A549 (cell line): Measurements from ENCODE around the gene HSDL2. TPM values are rescaled to one million over a fixed set of nuclear protein-coding genes. Genes with fewer than 3 reads are reported as not detected.

ENCODE experiments used
- ATAC-seq, 2 experiments: fragments of 200-7000 bp in 1 of 2; fragments of >200 bp in 1 of 2; cut with Nextera tagmentation in 1 of 2; cut with Tn5 transposase in 1 of 2; 3 replicates each; pipeline versions ENCODE4 v1.8.0 to v1.9.1; 2018 to 2020; ENCODE audit warnings: mild to moderate bottlenecking in 1 of 2, moderate library complexity in 1 of 2
- CTCF ChIA-PET: fragments of 300-600 bp; sonication (Branson Sonifier 250); formaldehyde crosslinking; extraction: SDS; loops from one replicate; lab custom pipeline; 2021; ENCODE audit warnings: antibody characterized with exemption, inconsistent platforms; lab: Yijun Ruan, JAX
- POLR2A ChIA-PET: fragments of 350-600 bp; formaldehyde crosslinking; extraction: SDS; loops from one replicate; lab custom pipeline; 2021; ENCODE audit warnings: antibody characterized with exemption, inconsistent platforms; lab: Yijun Ruan, JAX
- DNase-seq, 2 experiments: peaks; one replicate each; pipeline versions ENCODE4 v3.0.0 to v3.0.0-alpha.2; 2011 to 2016; ENCODE audit warnings: low read depth in 1 of 2, low spot score in 1 of 2
- FAIRE-seq: peaks from 2 replicates; lab custom pipeline; 2011; peaks lifted over from hg19 to GRCh38; lab: Jason Lieb, UNC
- H3K27ac ChIP-seq, 2 experiments: fragments of >200 bp; sonication (Bioruptor Twin); formaldehyde crosslinking; 3 replicates each; pipeline ENCODE4 v1.5.1; 2016 to 2017
- H3K4me1 ChIP-seq: fragments of >200 bp; sonication (Bioruptor Twin); formaldehyde crosslinking; 3 replicates; pipeline ENCODE4 v1.6.1; 2016
- H3K4me2 ChIP-seq: fragments of >200 bp; sonication (Bioruptor Twin); formaldehyde crosslinking; 3 replicates; pipeline ENCODE4 v1.6.1; 2016
- H3K4me3 ChIP-seq: fragments of >200 bp; sonication (Bioruptor Twin); formaldehyde crosslinking; 3 replicates; pipeline ENCODE4 v1.5.1; 2016
- H3K9me3 ChIP-seq: fragments of >200 bp; sonication (Bioruptor Twin); formaldehyde crosslinking; 3 replicates; pipeline ENCODE4 v1.6.1; 2016
- BHLHE40 ChIP-seq: IDR thresholded peaks from 2 replicates; pipeline ENCODE4 v1.6.1; 2012; ENCODE audit warnings: low read depth, low read length, inconsistent platforms
- CBX2 ChIP-seq: fragments of 200-600 bp; sonication (generic); IDR thresholded peaks from 2 replicates; pipeline ENCODE4 v1.6.1; 2016; ENCODE audit warnings: low read depth, mild to moderate bottlenecking, borderline replicate concordance
- CEBPB ChIP-seq, 2 experiments: fragments of >200 bp in 1 of 2; sonication (Bioruptor Twin) in 1 of 2; formaldehyde crosslinking in 1 of 2; IDR thresholded peaks; 2 replicates each; pipeline ENCODE4 v1.6.1; 2012 to 2016
- CHD4 ChIP-seq: fragments of 200-600 bp; sonication (generic); IDR thresholded peaks from 2 replicates; pipeline ENCODE4 v1.6.1; 2016; ENCODE audit warnings: antibody characterized with exemption, mild to moderate bottlenecking, borderline replicate concordance
- E2F6 ChIP-seq: IDR thresholded peaks from 2 replicates; pipeline ENCODE4 v1.6.1; 2012; ENCODE audit warnings: low read depth, borderline replicate concordance
- EHF ChIP-seq: fragments of 250-450 bp; sonication (Bioruptor Pico); IDR thresholded peaks from 2 replicates; pipeline ENCODE4 v1.5.0; 2020; ENCODE audit warnings: mild to moderate bottlenecking
- EHMT2 ChIP-seq: fragments of 200-600 bp; sonication (generic); IDR thresholded peaks from 2 replicates; pipeline ENCODE4 v1.6.1; 2016; ENCODE audit warnings: antibody characterized with exemption, low read depth, mild to moderate bottlenecking, moderate library complexity
- ESRRA ChIP-seq: fragments of 150-350 bp; IDR thresholded peaks from 2 replicates; pipeline ENCODE4 v1.6.1; 2014; ENCODE audit warnings: mild to moderate bottlenecking, low read length, borderline replicate concordance
- GATA3 ChIP-seq: IDR thresholded peaks from 2 replicates; pipeline ENCODE4 v1.6.1; 2012; ENCODE audit warnings: borderline replicate concordance
- HOXA7 ChIP-seq: fragments of 250-450 bp; sonication (Bioruptor Pico); IDR thresholded peaks from 2 replicates; pipeline ENCODE4 v1.5.0; 2020; ENCODE audit warnings: mild to moderate bottlenecking, moderate library complexity
- HOXB13 ChIP-seq: fragments of 250-450 bp; sonication (Bioruptor Pico); IDR thresholded peaks from 2 replicates; pipeline ENCODE4 v1.5.0; 2020; ENCODE audit warnings: low read depth, mild to moderate bottlenecking, moderate library complexity
- HOXB5 ChIP-seq: fragments of 250-450 bp; sonication (Bioruptor Pico); IDR thresholded peaks from 2 replicates; pipeline ENCODE4 v1.5.0; 2020; ENCODE audit warnings: mild to moderate bottlenecking, moderate library complexity
- JUN ChIP-seq, 2 experiments: fragments of >200 bp; sonication (Bioruptor Twin); formaldehyde crosslinking; IDR thresholded peaks; 2 replicates in 1 of 2; 3 replicates in 1 of 2; pipeline ENCODE4 v1.6.1; 2016 to 2017
- JUNB ChIP-seq: fragments of >200 bp; sonication (Bioruptor Twin); formaldehyde crosslinking; IDR thresholded peaks from 2 replicates; pipeline ENCODE4 v1.6.1; 2016
- KDM1A ChIP-seq: fragments of 200-600 bp; sonication (generic); IDR thresholded peaks from 2 replicates; pipeline ENCODE4 v1.6.1; 2016; ENCODE audit warnings: low read depth, mild to moderate bottlenecking
- KDM5A ChIP-seq: fragments of 200-600 bp; sonication (generic); IDR thresholded peaks from 2 replicates; pipeline ENCODE4 v1.6.1; 2016; ENCODE audit warnings: antibody characterized with exemption, mild to moderate bottlenecking
- MAFK ChIP-seq: fragments of 450-650 bp; IDR thresholded peaks from 2 replicates; pipeline ENCODE4 v1.6.1; 2014; ENCODE audit not compliant: partially characterized antibody
- MAX ChIP-seq: IDR thresholded peaks from 2 replicates; pipeline ENCODE4 v1.6.1; 2012
- MAZ ChIP-seq: fragments of 150-350 bp; IDR thresholded peaks from 2 replicates; pipeline ENCODE4 v1.6.1; 2014; ENCODE audit warnings: antibody characterized with exemption, low read depth, low read length, borderline replicate concordance
- MYC ChIP-seq: IDR thresholded peaks from 2 replicates; pipeline ENCODE4 v1.6.1; 2012; ENCODE audit warnings: mild to moderate bottlenecking, inconsistent platforms, low read length, improper control_type of control experiment, borderline replicate concordance
- NPAS2 ChIP-seq: fragments of 250-450 bp; sonication (Bioruptor Pico); IDR thresholded peaks from 2 replicates; pipeline ENCODE4 v1.8.0; 2022; ENCODE audit warnings: mild to moderate bottlenecking, moderate library complexity, borderline replicate concordance
- PBX3 ChIP-seq: IDR thresholded peaks from 2 replicates; pipeline ENCODE4 v1.6.1; 2012
- PHF8 ChIP-seq: fragments of 200-600 bp; sonication (generic); IDR thresholded peaks from 2 replicates; pipeline ENCODE4 v1.6.1; 2016; ENCODE audit warnings: low read depth, mild to moderate bottlenecking, antibody characterized with exemption, moderate library complexity, borderline replicate concordance
- POLR2A ChIP-seq: IDR thresholded peaks from 2 replicates; pipeline ENCODE4 v1.6.1; 2012; ENCODE audit warnings: mild to moderate bottlenecking, low read length
- RCOR1 ChIP-seq: fragments of 150-350 bp; IDR thresholded peaks from 2 replicates; pipeline ENCODE4 v1.6.1; 2014; ENCODE audit warnings: antibody characterized with exemption, low read length, low read depth
- REST ChIP-seq: fragments of 200-600 bp; sonication (generic); IDR thresholded peaks from 2 replicates; pipeline ENCODE4 v1.6.1; 2016; ENCODE audit warnings: antibody characterized with exemption, mild to moderate bottlenecking, moderate library complexity
- SMC3 ChIP-seq: fragments of >200 bp; sonication (Bioruptor Twin); formaldehyde crosslinking; IDR thresholded peaks from 3 replicates; pipeline ENCODE4 v1.6.1; 2018; ENCODE audit warnings: inconsistent platforms
- ZC3H11A ChIP-seq: fragments of 450-650 bp; IDR thresholded peaks from 2 replicates; pipeline ENCODE4 v1.6.1; 2014; ENCODE audit warnings: antibody characterized with exemption, mild to moderate bottlenecking
- ZFP36 ChIP-seq: fragments of 450-650 bp; IDR thresholded peaks from 2 replicates; pipeline ENCODE4 v1.6.1; 2014; ENCODE audit warnings: borderline replicate concordance; ENCODE audit not compliant: partially characterized antibody
- ZSCAN20 ChIP-seq: fragments of 250-450 bp; sonication (Bioruptor Pico); IDR thresholded peaks from 2 replicates; pipeline ENCODE4 v1.8.0; 2022; ENCODE audit warnings: mild to moderate bottlenecking, moderate library complexity
- WGBS: methylation state at CpG from one replicate; pipeline ENCODE4 v1.1.6; 2017; ENCODE audit errors: missing lambda C conversion rate; 5-methylcytosine and 5-hydroxymethylcytosine counted together
- polyA plus RNA-seq, 4 experiments: library from polyadenylated mRNA; depleted of rRNA in 3 of 4; stranded (reverse); fragments of >200 nt; fragmentation: RNase III in 1 of 4; extraction: RNeasy Plus Mini Kit Qiagen cat#74134 plus additional on column Dnase treatment in 1 of 4; gene quantifications; 2 replicates in 3 of 4; 3 replicates in 1 of 4; pipeline ENCODE4 v1.2.3, GENCODE V29; 2011 to 2017

HSDL2 gene
- polyA plus RNA-seq, 2 of the 4 experiments (the other 2 are of a cell fraction) = 47.4 to 47.7 TPM

DNA sequence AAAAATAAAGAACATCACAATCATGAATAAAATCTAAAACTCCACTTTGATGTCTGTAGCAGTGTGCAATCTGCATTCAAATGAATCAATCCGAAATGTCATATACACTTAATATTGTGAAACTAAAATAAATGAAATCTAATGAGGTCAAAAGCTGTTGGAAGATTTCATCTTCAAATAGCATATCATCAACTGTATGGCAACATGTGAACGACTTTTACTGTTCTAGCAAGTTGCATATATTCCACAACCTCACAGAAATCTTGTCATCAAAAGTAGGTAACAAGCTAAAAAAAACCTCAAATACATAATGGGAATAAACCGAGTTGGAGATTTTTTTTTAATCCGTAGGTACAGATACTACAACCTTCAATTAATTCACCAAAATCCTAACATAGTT lies 47.7 kb upstream of the HSDL2 start:
- POLR2A ChIA-PET = no interaction called here
- CTCF ChIA-PET = interaction anchor here (1.0 to 2.5 kb wide), 7 partner anchors 9 to 250 kb away, joined by 3 to 12 read pairs (median 4); no protein-coding TSS in a partner anchor

GRCh38 chr9:112332674-112332976 lies 47.3 kb upstream of the HSDL2 start:
- Histone ChIP-seq H3K27ac (peak overlapping the region; percentile 97), H3K4me2 (peak overlapping the region; percentile 88), H3K4me1 (peaks cover 44% of the 10 kb centered on the region), H3K4me3 (peak overlapping the region; percentile 81), H3K9me3 (no peaks in the 10 kb centered on the region)
- TF ChIP-seq CEBPB (IDR thresholded peaks at IDR 0.05) (no peak), ZFP36 (no peak), MAX (peak; percentile 76), RCOR1 (no peak), POLR2A (no peak), ESRRA (no peak)
- CTCF ChIA-PET = interaction anchor here (0.9 to 2.5 kb wide), 16 partner anchors 9 to 573 kb away, joined by 3 to 12 read pairs (median 5); no protein-coding TSS in a partner anchor
- no peak for FAIRE-seq
- ATAC-seq = no peak
- POLR2A ChIA-PET = interaction anchor here (0.9 to 1.9 kb wide), 5 partner anchors 11 to 212 kb away, joined by 3 to 22 read pairs (median 5); partner anchors contain the start of gene HSDL2
- 1% methylated on average over 11 of the region's 19 CpGs for WGBS
- DNase-seq = no peak

More for the DNA sequence above, 47.7 kb upstream of the HSDL2 start:
- H3K4me3 ChIP-seq = peak overlapping the region; percentile 81
- H3K9me3 ChIP-seq = no peaks in the 10 kb centered on the region
- no peak for TF ChIP-seq MAZ
- TF ChIP-seq EHF (CRISPR knock-in tag) = no peak
- no peak for TF ChIP-seq PBX3
- TF ChIP-seq ZSCAN20 = no peak
- TF ChIP-seq GATA3 = no peak
- no peak for TF ChIP-seq HOXA7 (CRISPR knock-in tag)
- no peak for TF ChIP-seq JUNB
- TF ChIP-seq JUN (IDR thresholded peaks at IDR 0.05) = no peak
- no peak for TF ChIP-seq BHLHE40
- no peak for TF ChIP-seq E2F6
- no peak for FAIRE-seq
- 1% methylated on average over 4 of the region's 4 CpGs for WGBS
- H3K4me2 ChIP-seq = peak overlapping the region; percentile 88
- no peak for ATAC-seq
- DNase-seq = no peak
- peaks cover 44% of the 10 kb centered on the region for H3K4me1 ChIP-seq
- H3K27ac ChIP-seq = peak overlapping the region; percentile 97

DNA sequence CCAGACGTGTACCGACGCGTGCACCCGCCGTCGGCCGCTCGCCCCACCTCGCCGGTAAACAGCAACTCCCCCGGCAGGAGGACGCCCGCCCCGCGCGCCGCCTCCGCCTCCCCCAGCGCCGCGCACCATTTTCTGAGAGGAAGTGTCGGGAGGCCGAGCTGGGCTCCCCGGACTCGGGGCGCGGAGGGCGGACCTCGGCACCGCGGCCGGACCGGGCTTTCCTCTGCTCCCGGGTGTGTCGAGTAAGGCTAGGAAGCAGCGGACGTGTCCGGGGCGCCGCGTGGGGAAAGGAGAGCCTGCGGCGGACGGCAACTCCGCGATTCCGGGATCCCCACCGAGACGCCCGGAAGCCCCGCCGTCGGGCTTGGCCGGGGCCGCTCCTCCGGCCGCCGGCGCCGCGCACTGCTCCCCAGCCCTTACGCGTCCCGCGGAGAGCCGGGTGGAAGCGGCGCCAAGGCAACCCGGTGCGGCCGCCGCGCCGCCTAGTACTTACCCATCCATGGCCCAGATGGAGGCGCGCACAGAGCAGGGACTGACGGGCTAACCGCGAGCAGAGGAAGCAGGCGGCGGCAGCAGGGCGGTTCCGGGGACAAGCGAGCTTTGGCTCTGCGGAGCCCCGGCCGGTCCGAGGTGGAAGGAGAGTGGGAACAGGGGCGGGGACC lies 46.8 kb upstream of the HSDL2 start, which contains the start of gene PTBP3:
PTBP3 (minus strand) TSS at position 643 of the 662 bp plus-strand sequence. CDS start 35,754 bp downstream, outside the sequence.
- POLR2A ChIA-PET = interaction anchor here (0.6 to 1.9 kb wide), 21 partner anchors 9 to 245 kb away, joined by 3 to 22 read pairs (median 5); partner anchors contain the start of genes HSDL2 and SUSD1
- ATAC-seq = peak; percentile 83 to 84
- peak within 1 kb of the TSS; percentile 97 for H3K27ac ChIP-seq
- DNase-seq = peak; percentile 55 to 85
- peaks cover 44% of the 10 kb centered on the region for H3K4me1 ChIP-seq
- under 1% methylated on average over 18 of the region's 90 CpGs for WGBS
- FAIRE-seq = no peak
- H3K9me3 ChIP-seq = no peaks in the 10 kb centered on the region
- CTCF ChIA-PET = interaction anchor here (0.5 to 2.5 kb wide), 39 partner anchors 8 to 574 kb away, joined by 3 to 19 read pairs (median 4); no protein-coding TSS in a partner anchor
- peak within 1 kb of the TSS; percentile 88 for H3K4me2 ChIP-seq
- H3K4me3 ChIP-seq = peak within 1 kb of the TSS; percentile 81
- TF ChIP-seq ZC3H11A (no peak), EHMT2 (no peak), KDM5A (no peak), HOXA7 (CRISPR knock-in tag) (no peak), MAFK (no peak), MYC (peak; percentile 53; the same call in 1 of the 2 replicates), HOXB5 (CRISPR knock-in tag) (no peak), NPAS2 (no peak), ESRRA (no peak), CHD4 (no peak), CBX2 (no peak), SMC3 (no peak), PHF8 (peak; percentile 62), HOXB13 (CRISPR knock-in tag) (no peak), REST (no peak), RCOR1 (no peak), KDM1A (no peak)
